Lung microvascular endothelial cell (primary cell): ENCODE data around the gene STPG3. TPM values are rescaled to one million over a fixed set of nuclear protein-coding genes. Genes with fewer than 3 reads are reported as not detected.

Experiments
- DNase-seq, 2 donors: peaks; one replicate each; pipeline versions ENCODE4 v3.0.0 to v3.0.0-alpha.2; 2010; ENCODE audit warnings: low read depth in 2 of 2
- total RNA-seq: library from RNA; depleted of rRNA; stranded (reverse); fragments of >200 nt; gene quantifications from 2 replicates; pipeline ENCODE4 v1.2.1, GENCODE V29; 2014

STPG3 gene
- total RNA-seq, 1 donor from 2014 or later = not detected

DNA sequence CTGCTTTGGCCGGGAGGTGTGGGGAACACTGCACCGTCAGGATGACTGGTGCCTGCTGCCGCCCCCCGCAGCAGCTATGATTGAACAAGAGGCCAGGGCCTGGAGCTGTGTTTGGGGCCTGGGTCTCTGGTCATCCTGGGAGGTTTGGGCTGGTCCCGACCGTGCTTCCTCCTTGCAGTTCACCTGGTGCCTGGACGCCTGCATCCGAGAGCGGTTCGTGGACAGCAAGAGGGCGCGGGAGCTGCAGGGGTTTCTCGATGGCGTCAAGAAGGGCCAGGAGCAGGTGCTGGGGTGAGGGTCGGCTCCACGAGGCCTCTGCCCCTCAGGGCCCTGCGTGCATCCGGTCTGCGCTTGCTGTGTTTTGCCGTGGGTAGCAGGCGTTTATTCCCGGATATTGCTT lies 13.0 kb downstream of the STPG3 start:
- no peak for DNase-seq

DNA sequence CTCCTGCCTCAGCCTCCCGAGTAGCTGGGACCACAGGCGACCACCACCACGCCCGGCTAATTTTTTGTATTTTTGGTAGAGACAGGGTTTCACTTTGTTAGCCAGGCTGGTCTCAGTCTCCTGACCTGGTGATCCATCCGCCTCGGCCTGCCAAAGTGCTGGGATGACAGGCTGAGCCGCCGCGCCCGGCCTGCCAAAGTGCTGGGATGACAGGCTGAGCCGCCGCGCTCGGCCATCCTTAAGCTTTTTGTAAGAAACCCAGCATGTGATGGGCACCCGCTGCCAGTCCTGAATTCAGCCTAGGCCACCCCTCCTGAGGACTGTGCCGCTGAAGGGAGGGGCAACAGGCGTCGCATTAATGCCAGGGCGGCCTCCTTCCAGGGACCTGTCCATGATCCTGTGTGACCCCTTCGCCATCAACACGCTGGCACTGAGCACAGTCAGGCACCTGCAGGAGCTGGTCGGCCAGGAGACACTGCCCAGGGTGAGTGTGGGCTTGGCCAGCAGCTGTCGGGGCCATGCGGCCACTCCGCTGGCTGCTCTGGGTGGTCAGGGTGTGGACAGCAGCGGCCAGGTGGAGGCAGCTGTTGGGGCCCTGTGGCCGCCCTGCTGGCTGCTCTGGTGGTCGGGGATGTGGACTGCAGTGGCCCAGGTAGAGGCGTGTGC lies 14.5 kb downstream of the STPG3 start:
- DNase-seq = no peak

DNA sequence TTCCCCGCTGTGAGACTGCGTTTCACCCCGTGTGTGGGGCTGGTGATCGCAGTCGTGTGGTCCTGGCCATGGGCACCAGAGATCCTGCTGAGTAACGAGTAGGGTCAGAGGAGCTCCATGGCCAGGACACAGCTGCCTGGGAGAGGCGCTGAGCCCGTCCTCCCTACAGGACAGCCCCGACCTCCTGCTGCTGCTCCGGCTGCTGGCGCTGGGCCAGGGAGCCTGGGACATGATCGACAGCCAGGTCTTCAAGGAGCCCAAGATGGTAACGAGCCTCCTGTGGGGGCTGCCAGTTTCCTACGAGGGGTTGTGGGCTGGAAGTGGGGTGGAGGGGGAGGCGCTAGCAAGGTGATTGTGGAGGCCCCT lies 15.1 kb downstream of the STPG3 start:
- DNase-seq = no peak

DNA sequence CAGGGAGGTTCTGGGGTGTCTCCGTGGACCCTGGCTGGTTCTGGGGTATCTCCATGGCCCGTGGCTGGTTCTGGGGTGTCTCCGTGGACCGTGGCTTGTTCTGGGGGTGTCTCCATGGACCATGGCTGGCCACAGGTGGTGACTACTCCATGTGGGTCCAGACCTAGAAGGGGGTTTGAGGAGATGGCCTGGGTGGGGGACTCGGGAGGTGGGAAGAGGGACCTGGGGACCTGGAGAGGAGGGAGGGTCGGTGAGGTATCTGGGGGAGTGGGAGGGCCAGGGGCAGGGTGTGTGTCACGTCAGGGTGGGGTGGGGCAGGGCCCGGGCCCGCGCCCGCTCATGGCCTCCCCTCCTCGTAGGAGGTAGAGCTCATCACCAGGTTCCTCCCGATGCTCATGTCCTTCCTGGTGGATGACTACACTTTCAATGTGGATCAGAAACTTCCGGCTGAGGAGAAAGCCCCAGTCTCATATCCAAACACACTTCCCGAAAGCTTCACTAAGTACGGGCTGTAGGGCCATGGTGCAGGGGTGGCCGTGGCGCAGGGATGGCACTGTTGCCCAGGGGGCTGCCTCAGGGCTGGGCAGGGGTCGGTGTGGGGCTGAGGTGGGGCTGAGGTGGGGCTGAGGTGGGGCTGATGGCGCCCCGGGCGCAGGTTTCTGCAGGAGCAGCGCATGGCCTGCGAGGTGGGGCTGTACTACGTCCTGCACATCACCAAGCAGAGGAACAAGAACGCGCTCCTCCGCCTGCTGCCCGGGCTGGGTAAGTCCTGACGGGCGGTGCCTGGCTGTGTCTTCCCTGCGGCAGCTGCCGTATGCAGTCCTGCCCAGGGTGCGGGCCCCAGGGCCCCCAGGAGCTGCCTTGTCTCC lies 15.7 kb downstream of the STPG3 start:
- no peak for DNase-seq

DNA sequence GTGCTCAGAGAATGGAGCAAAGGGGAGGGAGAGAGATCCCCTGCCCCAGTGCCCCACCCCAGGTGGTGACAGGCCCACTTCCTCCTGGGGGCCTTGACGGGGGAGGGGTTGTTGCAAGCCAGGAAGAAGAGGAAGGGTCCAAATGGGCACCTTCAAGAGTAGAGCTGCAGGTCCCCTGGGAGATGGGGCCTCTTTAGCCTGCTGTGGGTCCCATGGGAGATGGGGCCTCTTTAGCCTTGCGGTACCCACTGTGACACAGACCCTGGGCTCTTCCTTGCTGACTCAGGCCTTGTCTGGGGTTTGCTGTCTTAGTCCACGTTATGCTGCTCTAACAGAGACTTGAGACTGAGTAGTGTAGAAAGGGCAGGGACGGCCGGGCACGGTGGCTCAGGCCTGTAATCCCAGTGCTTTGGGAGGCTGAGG lies 16.9 kb downstream of the STPG3 start:
- DNase-seq = peak in 1 of 2 donors; percentile 47

DNA sequence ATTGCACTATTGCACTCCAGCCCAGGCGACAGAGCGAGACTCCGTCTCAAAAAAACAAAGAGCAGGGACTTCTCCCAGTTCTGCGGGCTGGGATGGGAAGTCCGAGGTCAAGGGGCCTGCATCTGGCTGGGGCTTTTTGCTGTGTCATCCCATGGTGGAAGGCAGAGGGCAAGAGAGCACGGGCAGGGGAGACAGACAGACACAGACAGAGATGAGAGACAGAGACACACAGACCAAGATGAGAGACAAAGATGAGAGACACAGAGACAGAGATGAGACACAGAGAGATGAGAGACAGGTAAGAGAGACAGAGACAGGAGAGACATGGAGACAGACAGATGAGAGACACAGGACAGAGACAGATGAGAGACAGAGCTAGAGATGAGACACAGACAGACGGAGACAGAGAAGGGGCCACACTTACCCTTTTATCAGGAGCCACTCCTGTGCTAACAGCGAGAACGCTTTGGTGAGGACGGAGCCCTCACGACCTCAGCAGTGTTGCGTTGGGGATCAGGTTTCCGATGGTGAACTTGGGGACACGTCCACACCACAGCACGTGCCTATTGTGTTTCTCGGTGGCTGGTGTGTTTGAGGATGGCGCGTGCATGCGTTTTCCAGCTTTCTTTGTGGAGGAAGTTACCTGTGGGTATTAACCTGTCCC lies 17.6 kb downstream of the STPG3 start:
- peak; percentile 82 to 89 for DNase-seq

DNA sequence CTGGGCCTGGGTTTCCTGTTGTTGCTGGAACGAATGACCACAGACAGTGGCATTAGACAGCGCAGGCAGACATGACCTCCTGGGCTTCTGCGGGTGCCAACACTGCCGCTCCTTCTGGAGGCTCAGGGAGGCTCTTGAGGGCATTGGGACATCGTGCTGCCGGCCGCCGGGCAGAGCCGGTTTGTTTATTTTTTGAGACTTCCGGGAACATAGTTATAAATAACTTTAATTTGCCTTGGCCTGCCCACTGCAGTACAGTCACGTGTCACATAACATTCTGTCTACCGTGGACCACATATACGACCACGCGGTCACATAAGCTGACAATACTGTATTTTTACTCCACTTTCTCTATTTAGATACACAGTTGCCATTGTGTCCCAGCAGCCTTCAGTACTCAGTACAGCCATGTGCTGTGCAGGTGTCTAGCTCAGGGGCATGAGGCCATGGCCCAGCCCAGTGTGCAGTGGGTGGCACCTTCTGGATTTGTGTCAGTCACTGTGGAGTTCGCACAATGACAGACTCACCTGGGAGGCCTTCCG lies 18.2 kb downstream of the STPG3 start:
- DNase-seq = peak; percentile 62 to 77

DNA sequence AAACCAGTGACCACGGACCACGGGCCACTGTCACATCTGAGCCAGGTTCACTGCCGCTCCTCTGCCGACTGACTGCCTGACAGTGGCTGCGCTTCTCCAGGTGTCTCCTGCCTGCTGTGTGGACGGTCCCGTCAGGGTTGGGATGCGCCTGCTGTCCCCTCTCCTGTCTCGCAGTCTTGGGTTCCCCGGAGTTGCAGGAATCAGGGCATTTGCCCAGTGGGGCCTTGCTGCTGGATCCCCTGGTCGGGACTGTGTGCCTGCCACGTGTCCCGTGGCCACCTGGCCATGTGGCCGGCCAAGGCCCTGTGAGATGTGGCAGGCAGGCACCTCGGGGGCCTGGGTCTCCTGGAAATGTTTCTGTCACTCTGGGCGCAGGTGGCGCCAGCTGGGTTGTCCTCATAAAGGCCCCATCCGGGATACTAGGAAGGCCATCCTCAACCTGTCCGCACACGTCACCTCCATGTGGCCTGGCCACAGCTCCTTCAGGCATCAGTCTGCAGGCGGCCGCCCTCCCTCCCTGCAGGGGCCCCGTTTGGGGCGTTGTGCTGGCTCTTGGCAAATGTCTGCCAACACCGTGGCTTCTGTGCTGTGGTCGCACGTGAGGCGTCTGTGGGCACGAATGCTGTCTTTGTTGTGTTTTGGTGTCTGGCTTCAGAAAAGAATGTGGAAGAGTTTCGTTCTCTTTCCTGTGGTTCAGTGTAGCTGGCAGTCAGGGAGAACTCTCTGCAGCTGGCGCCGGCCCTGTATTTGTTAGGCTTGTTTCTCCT lies 20.0 kb downstream of the STPG3 start:
- DNase-seq = no peak

DNA sequence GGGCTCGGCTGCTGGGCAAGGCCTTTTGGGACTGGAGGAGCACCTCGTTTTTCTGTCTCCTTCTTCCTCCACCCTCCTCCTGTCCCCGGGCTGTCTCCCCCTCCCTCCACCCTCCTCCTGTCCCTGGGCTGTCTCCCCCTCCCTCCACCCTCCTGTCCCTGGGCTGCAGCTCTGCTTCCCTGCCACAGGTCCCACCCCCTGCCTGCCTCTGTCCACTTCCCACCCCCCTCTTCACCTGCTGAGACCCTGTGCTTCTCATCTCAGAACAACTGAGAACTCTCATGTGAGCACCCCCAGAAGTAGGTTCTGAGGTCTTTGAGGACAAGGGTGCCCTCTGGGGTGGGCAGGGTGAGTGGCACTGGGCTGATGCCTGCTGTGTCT lies 20.6 kb downstream of the STPG3 start:
- DNase-seq = no peak

DNA sequence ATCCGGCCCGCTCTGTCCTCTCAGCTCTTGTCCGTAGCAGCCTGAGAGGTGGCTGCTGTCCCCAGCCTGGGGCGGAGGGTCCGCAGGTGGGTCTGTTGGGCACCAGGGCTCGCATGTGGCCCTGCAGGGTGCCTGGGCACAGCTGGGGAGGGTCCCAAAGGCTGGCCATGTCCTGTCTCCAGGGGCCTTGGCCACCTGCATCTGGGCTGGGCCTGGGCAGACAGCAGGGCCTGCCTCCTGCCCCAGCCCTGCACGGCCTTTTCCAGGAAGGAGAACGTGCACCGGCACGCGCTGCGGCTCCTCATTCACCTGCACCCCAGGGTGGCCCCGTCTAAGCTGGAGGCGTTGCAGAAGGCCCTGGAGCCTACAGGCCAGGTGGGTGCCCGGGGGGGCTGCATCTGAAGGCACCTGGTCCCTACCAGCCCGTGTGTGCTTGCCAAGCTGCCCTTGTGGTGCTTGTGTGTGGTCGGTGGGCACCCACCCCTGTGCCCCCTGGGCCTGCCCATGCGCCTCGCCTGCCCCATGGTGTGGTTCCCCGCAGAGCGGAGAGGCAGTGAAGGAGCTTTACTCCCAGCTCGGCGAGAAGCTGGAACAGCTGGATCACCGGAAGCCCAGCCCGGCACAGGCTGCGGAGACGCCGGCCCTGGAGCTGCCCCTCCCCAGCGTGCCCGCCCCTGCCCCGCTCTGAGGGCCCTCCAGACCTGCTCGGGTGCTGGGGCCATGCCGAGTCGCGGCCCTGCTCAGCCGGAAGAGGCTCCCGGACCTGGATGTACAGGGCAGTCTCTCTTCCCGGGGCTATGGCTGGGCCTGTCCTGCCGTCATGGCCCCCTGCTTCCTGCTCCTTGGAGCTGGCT lies 21.4 kb downstream of the STPG3 start:
- DNase-seq = no peak

DNA sequence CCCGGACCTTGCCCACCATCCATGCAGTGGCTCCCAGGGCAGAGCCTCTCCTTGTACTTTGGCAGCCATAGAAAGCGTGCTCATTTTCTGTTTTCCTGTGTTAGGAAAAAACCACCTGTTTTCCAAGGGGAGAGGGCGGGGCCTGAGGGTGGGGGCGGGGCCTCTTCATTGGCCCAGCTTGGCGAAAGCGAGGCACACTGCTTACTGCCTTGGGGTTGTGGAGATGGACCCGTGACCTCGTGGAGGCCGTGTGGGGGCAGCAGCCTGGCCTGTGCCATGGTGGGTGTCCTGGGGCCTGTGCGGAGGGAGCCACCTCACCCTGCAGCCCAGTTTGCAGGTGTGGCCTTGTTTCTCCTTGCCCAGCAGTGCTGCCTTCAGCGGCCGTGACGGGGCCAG lies 22.0 kb downstream of the STPG3 start:
- no peak for DNase-seq

DNA sequence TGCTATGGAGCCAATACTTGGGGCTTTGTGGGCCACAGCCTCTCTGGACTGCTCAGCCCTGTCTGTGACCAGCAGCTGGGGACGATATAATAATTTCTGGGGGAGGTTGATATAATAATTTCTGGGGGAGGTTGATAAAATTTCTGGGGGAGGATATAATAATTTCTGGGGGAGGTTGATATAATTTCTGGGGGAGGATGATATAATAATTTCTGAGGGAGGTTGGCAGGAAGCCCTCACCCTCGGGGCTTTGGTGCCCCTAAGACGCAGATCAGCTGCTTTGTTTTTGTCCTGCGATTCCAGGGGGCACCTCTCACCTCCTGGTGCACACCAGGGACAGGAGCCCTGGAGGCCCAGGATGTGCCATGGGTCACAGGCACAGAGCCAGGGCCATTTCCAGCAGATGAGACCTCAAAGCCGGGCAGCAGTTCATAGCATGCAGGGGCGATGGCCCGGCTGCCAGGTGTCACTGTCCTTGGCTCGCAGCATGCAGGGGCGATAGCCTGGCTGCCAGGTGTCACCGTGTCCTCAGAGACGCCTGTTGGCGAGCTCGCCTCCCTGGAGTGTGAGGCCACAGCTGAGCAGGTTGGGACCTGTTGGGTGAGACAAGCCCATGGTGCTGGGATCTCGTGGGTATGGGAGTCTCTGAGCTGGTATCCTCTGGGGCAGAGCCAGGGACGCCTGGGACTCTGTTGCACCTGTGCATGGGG lies 22.7 kb downstream of the STPG3 start:
- DNase-seq = no peak

DNA sequence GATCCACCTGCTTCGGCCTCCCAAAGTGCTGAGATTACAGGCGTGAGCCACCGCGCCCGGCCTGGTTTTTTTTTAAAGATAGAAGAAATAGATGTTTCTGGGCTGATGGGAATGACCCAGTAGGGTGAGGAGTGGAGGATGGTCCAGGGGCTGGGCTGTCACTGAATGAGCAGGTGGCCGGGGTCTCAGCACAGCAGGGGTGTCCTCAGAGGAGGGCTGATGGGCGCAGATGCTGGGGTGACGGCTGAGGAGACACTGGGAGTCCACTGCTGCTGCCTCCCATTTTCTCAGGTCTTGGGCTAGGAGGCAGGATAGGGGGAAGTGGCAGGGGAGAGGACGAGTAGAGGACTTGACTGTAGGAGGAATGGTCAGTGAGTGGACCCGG lies 24.1 kb downstream of the STPG3 start:
- no peak for DNase-seq

DNA sequence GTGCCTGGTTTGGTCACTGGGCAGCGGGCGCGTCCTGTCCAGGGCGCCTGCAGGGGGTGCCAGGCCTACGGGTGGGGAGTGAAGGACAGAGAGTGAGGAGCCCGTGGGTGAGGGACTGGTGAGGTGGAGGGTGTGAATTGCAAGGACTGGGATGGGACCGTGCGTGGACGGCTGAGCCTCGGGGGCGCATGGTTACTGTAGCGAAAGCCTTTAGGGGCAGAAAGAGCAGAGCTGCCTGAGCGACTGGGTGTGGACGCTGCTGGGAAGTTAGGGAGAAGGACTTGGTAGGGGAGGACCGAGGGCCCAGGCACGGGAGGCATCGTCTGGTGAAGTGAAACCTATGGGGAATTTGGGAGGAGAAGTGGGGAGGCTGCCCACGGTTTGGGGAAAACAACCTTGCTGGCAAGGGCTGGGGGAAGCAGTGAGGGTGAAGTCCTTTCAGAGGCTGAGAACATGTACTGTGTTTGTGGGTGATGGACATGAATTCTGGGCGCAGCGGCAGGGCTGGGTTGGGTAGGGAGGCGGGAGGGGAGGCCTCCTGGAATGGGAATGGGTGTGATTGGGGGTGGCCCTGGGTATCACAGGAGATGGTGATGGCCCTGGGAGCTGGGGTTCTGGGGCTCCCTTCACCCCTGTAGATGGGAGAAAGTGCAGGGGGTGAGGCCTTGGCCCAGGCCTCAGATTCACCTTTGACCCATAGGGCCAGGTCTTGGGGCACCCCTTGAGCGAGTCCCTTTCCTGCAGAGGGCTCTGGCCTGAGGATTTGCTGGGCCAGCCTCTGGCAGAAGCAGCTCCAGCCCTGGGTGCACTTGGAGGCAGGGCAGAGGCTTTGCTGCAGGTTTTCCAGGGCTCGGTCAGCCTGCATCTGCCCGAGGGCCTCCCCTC lies 24.7 kb downstream of the STPG3 start:
- no peak for DNase-seq

DNA sequence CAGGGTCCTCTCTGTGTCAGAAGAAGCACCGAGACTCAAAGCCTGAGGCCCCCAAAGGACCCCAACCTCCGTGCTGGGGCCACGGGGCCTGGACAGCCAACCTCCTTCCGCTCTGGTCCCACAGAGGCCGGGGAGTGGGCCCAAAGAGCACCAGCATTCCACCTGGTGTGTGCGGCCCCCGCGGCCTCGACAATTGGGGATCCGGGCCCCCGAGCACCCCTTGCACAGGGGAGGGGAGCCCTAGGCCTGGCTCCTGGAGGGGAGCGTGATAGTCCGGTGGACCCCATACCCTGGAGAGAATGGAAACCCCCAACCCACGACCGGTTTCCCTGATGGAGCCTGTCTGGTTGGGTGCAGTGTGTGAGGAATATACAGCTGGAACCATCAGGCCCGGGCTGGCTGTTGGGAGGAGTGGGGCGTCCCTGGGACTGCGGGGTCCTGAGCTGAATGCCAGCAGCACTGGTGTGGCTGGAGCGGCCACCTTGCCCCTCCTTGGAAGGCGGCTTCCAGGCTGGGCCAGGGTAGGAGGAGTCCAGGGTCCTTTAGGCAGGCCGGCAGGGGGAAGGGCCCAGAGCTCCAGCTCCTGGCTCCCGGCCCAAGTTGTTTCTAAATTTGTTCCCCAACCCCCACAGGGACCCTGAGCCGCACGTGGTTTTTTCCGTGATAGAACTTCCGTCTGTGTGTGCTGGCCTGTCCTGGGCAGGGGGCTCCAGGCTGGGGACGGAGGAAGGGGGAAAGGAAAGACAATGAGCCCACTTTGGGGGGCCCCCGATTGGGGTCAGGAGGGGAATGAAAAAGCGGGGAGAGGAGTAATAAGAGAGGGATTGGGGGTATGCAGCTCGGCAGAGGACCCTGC lies 25.6 kb downstream of the STPG3 start:
- DNase-seq = peak; percentile 37 to 78

DNA sequence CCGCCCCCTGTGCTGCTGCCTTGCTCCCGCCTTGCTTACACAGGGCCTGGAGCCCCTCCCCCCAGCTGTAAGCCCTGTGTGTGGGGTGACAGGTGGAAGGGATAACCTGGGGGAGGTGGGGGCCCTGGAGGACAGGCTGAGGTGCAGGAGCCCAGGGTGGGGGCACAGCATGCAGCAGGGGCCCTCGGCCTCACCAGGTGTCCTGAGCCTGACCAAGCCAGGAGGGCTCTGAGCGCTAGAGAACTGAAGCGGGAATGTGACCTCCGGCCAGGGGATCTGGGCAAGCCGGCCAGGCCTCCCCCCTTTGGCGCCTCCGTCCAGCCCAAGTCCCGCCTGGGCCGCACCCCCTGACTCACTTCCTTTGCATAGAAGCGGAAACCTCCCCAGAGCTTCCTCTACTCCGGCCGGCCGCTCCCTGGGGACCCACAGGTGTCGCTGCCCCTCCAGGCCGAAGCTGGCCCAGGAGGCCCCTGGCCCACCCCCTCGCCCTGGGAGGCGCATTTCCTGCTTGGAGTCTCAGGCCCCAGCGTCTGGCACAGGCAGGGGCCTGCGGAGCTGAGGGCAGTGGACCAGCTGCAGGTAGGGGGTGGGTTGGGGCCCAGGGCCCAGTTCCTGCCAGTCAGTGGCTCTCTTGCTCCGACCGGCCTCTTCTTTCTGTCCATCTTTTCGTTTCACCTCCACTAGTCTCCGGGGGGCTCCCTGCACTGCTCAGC lies 26.4 kb downstream of the STPG3 start, which contains the start of gene TOR4A:
TOR4A (plus strand) TSS at position 398 of the 713 bp plus-strand sequence. CDS start 964 bp downstream, outside the sequence.
- peak; percentile 95 to 96 for DNase-seq

DNA sequence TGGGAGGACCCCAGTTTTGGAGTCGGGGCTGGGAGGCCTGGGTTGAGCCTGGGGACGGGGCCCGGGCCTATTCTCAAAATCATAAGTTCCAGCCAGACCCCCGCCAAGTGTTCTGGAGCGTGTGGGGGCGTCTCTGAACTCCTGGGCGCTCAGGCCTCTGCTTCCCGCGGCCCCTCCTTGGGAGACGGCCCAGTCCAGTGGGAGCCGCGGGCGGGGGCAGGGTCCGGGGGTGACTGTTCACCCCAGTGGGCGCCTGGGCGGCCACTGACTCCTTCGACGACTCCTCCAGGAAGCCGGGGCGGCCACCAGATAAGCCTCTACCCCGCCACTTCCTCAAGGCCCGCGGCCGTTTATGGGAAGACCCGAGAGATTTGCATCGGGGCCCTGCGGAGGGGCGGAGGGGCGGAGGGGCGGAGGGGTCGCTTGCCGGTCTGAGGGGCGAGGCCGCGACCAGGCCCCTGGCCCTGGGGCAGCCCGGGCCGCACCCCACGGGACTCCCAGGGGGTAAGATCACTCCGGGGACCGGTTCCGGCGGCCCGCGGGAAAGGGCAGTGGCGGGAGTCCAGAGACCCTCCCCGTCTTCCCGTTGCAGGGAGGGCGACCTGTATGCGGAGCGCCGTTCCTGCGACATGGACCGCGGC lies 27.1 kb downstream of the STPG3 start:
- DNase-seq = peak in 1 of 2 donors; percentile 53
